ENCODE measurements around the gene TMIE. TPM values are rescaled to one million over a fixed set of nuclear protein-coding genes. Genes with fewer than 3 reads are reported as not detected.

TMIE gene
- total and polyA plus RNA-seq, 10 of the 15 experiments (the other 5 are each of a cell fraction or from before 2014, with no cell fraction given), result not detected

- no peak for TF ChIP-seq KLF5 (IDR thresholded peaks at IDR 0.05; ENCODE audit: partially characterized antibody)
- no peak for TF ChIP-seq NRF1 (conservative IDR thresholded peaks at IDR 0.05; ENCODE audit: low read depth, low read length)
- TF ChIP-seq SRF (IDR thresholded peaks at IDR 0.05; ENCODE audit: low read depth in 2 of 2, low read length in 2 of 2), result no peak
- TF ChIP-seq CBFB (IDR thresholded peaks at IDR 0.05; ENCODE audit: low read depth), result no peak
- TF ChIP-seq POU2F2 (IDR thresholded peaks at IDR 0.05; ENCODE audit: borderline replicate concordance, low read depth, low read length), result no peak
- TF ChIP-seq STAT1 (conservative IDR thresholded peaks at IDR 0.05), result no peak
- ChIA-PET POLR2A (no interaction called here), CTCF (no interaction called here), SMC1A (ENCODE audit: uncharacterized antibody, unreplicated experiment) (no interaction called here), RAD21 (ENCODE audit: unreplicated experiment) (interaction anchor here (0.7 kb wide), 1 partner anchor 190 kb away, joined by 3 read pairs; no protein-coding TSS in a partner anchor)
- H3K9me3 ChIP-seq (replicated peaks; ENCODE audit: control insufficient read depth, insufficient read depth, low read length), result no peaks in the 10 kb centered on the region
- no peaks in the 10 kb centered on the region for H4K20me1 ChIP-seq (ENCODE audit: control insufficient read depth, insufficient read depth)
- no peaks in the 10 kb centered on the region for H3K36me3 ChIP-seq (ENCODE audit: control insufficient read depth in 2 of 2, insufficient read depth in 2 of 2, low read length in 1 of 2)
- H3K9ac ChIP-seq (ENCODE audit: control insufficient read depth, insufficient read depth, low read length), result no peak overlapping the region
- in situ Hi-C loops (cut with MboI), result no loop called here
- no peak overlapping the region for H3K27ac ChIP-seq (ENCODE audit: control insufficient read depth, insufficient read depth)
- H2AFZ ChIP-seq (ENCODE audit: control insufficient read depth, low read depth, low read length), result no peak overlapping the region
- no TSS peak for BruUV-seq (replicated peaks)
- no peaks in the 10 kb centered on the region for H3K79me2 ChIP-seq (ENCODE audit: control insufficient read depth, insufficient read depth, low read length)
- ATAC-seq (no peak), DNase-seq (ENCODE audit: low read depth, low spot score) (no peak), FAIRE-seq (no peak)
- H3K4me3 ChIP-seq, result no peak overlapping the region
- no peaks in the 10 kb centered on the region for H3K27me3 ChIP-seq (replicated peaks in 1 of 2; ENCODE audit: control insufficient read depth in 2 of 2, insufficient read depth in 2 of 2, low read length in 1 of 2)
- 30% methylated on average over 13 of the region's 13 CpGs for WGBS (ENCODE audit: insufficient coverage, insufficient replicate concordance, low lambda C conversion rate, missing lambda C conversion rate)
- H3K4me1 ChIP-seq (ENCODE audit: control insufficient read depth, insufficient read depth, low read length), result no peaks in the 10 kb centered on the region
- H3K4me2 ChIP-seq (ENCODE audit: control insufficient read depth, insufficient read depth), result no peak overlapping the region
- intact Hi-C loops (cut with micrococcal nuclease; ENCODE audit: unreplicated experiment), result no loop called here
These were observed 19.2 kb upstream of the TMIE start for GRCh38 chr3:46681856-46682540.

GRCh38 chr3:46682974-46683373 is 18.2 kb upstream of the TMIE start:
- ATAC-seq (no peak), FAIRE-seq (no peak), DNase-seq (ENCODE audit: low read depth, low spot score) (no peak)
- CTCF ChIA-PET, result no interaction called here
- H3K79me2 ChIP-seq (ENCODE audit: control insufficient read depth, insufficient read depth, low read length), result no peaks in the 10 kb centered on the region
- no peak overlapping the region for H3K9ac ChIP-seq (ENCODE audit: control insufficient read depth, insufficient read depth, low read length)
- in situ Hi-C loops (cut with MboI) (no loop called here), intact Hi-C loops (cut with micrococcal nuclease; ENCODE audit: unreplicated experiment) (no loop called here)
- H3K36me3 ChIP-seq (ENCODE audit: control insufficient read depth in 2 of 2, insufficient read depth in 2 of 2, low read length in 1 of 2), result no peaks in the 10 kb centered on the region
- H3K27ac ChIP-seq (ENCODE audit: control insufficient read depth, insufficient read depth), result no peak overlapping the region
- H2AFZ ChIP-seq (ENCODE audit: control insufficient read depth, low read depth, low read length), result no peak overlapping the region
- no peaks in the 10 kb centered on the region for H4K20me1 ChIP-seq (ENCODE audit: control insufficient read depth, insufficient read depth)
- SMC1A ChIA-PET (ENCODE audit: uncharacterized antibody, unreplicated experiment), result no interaction called here
- WGBS (ENCODE audit: insufficient coverage, insufficient replicate concordance, low lambda C conversion rate, missing lambda C conversion rate), result 60% methylated on average over 11 of the region's 11 CpGs
- no TSS peak for BruUV-seq (replicated peaks)
- no peak overlapping the region for H3K4me3 ChIP-seq
- no peaks in the 10 kb centered on the region for H3K9me3 ChIP-seq (replicated peaks; ENCODE audit: control insufficient read depth, insufficient read depth, low read length)
- RAD21 ChIA-PET (ENCODE audit: unreplicated experiment), result no interaction called here
- POLR2A ChIA-PET, result no interaction called here
- no peak overlapping the region for H3K4me2 ChIP-seq (ENCODE audit: control insufficient read depth, insufficient read depth)
- no peaks in the 10 kb centered on the region for H3K4me1 ChIP-seq (ENCODE audit: control insufficient read depth, insufficient read depth, low read length)
- H3K27me3 ChIP-seq (replicated peaks in 1 of 2; ENCODE audit: control insufficient read depth in 2 of 2, insufficient read depth in 2 of 2, low read length in 1 of 2), result no peaks in the 10 kb centered on the region
- TF ChIP-seq NKRF (conservative IDR thresholded peaks at IDR 0.05) (no peak), ZNF384 (IDR thresholded peaks at IDR 0.05; ENCODE audit: borderline replicate concordance, low read depth, low read length) (no peak), ZNF592 (IDR thresholded peaks at IDR 0.05) (no peak), DPF2 (IDR thresholded peaks at IDR 0.05) (no peak), MAX (IDR thresholded peaks at IDR 0.05; ENCODE audit: low read depth, low read length) (no peak)

Measured in GM12878 (cell line).